SK-N-SH treated with all-trans-retinoic acid at 6 μM for 48 hours (cell line): ENCODE measurements around the gene FAM20B.

Experiments used
- ATAC-seq: fragments of 200-7000 bp; cut with Tn5 transposase; 3 replicates; pipeline ENCODE4 v1.9.1; 2020; ENCODE audit warnings: mild to moderate bottlenecking, moderate library complexity
- ARNTL ChIP-seq: fragments of 450-650 bp; formaldehyde crosslinking; IDR thresholded peaks from 2 replicates; pipeline ENCODE4 v1.5.0; 2020; ENCODE audit warnings: low read depth, mild to moderate bottlenecking, moderate library complexity, borderline replicate concordance
- BACH2 ChIP-seq: fragments of 250-450 bp; sonication (Bioruptor Pico); IDR thresholded peaks from 2 replicates; pipeline ENCODE4 v1.9.0; 2021; ENCODE audit warnings: mild to moderate bottlenecking, borderline replicate concordance
- CSDC2 ChIP-seq: fragments of 250-450 bp; sonication (Bioruptor Pico); IDR thresholded peaks from 2 replicates; pipeline ENCODE4 v1.5.0; 2020; ENCODE audit warnings: mild to moderate bottlenecking, moderate library complexity
- ESRRG ChIP-seq: fragments of 250-450 bp; sonication (Bioruptor Pico); IDR thresholded peaks from 2 replicates; pipeline ENCODE4 v1.6.1; 2021; ENCODE audit warnings: mild to moderate bottlenecking
- GLIS3 ChIP-seq: fragments of 250-450 bp; sonication (Bioruptor Pico); IDR thresholded peaks from 2 replicates; pipeline ENCODE4 v1.5.0; 2020; ENCODE audit warnings: mild to moderate bottlenecking, moderate library complexity
- ISL1 ChIP-seq: fragments of 250-450 bp; sonication (Bioruptor Pico); IDR thresholded peaks from 2 replicates; pipeline ENCODE4 v2.1.2; 2022; ENCODE audit warnings: mild to moderate bottlenecking, moderate library complexity
- OSR1 ChIP-seq: fragments of 250-450 bp; sonication (Bioruptor Pico); IDR thresholded peaks from 2 replicates; pipeline ENCODE4 v1.8.0; 2022; ENCODE audit warnings: moderate library complexity, mild to moderate bottlenecking, inconsistent platforms
- RARB ChIP-seq: fragments of 250-450 bp; sonication (Bioruptor Pico); IDR thresholded peaks from 2 replicates; pipeline ENCODE4 v1.8.0; 2021; ENCODE audit warnings: mild to moderate bottlenecking, moderate library complexity
- SNAI2 ChIP-seq: fragments of 250-450 bp; sonication (Bioruptor Pico); IDR thresholded peaks from 2 replicates; pipeline ENCODE4 v1.5.0; 2020; ENCODE audit warnings: mild to moderate bottlenecking, moderate library complexity
- TOX ChIP-seq: fragments of 250-450 bp; sonication (Bioruptor Pico); IDR thresholded peaks from 2 replicates; pipeline ENCODE4 v1.8.0; 2021; ENCODE audit warnings: mild to moderate bottlenecking, moderate library complexity, borderline replicate concordance
- ZC3H10 ChIP-seq: fragments of 250-450 bp; sonication (Bioruptor Pico); IDR thresholded peaks from 2 replicates; pipeline ENCODE4 v1.5.1; 2021; ENCODE audit warnings: mild to moderate bottlenecking, moderate library complexity
- ZFP30 ChIP-seq: fragments of 450-650 bp; formaldehyde crosslinking; IDR thresholded peaks from 2 replicates; pipeline ENCODE4 v1.5.0; 2022; ENCODE audit warnings: mild to moderate bottlenecking, moderate library complexity
- ZNF565 ChIP-seq: fragments of 450-650 bp; formaldehyde crosslinking; conservative IDR thresholded peaks from 2 replicates; pipeline ENCODE4 v1.5.0; 2020; ENCODE audit warnings: low read depth, mild to moderate bottlenecking, moderate library complexity
- ZNF70 ChIP-seq: fragments of 450-650 bp; formaldehyde crosslinking; IDR thresholded peaks from 2 replicates; pipeline ENCODE4 v1.5.0; 2020; ENCODE audit warnings: mild to moderate bottlenecking, moderate library complexity
- ZNF8 ChIP-seq: fragments of 450-650 bp; formaldehyde crosslinking; IDR thresholded peaks from 2 replicates; pipeline ENCODE4 v1.5.0; 2020; ENCODE audit warnings: mild to moderate bottlenecking, moderate library complexity
- TF ChIP-seq, protein P1 (sequence below): fragments of 250-450 bp; sonication (Bioruptor Pico); IDR thresholded peaks from 2 replicates; pipeline ENCODE4 v1.5.1; 2021; ENCODE audit warnings: mild to moderate bottlenecking, moderate library complexity
- TF ChIP-seq, protein P2 (sequence below): fragments of 250-450 bp; sonication (Bioruptor Pico); IDR thresholded peaks from 2 replicates; pipeline ENCODE4 v1.5.1; 2020; ENCODE audit warnings: low read depth, mild to moderate bottlenecking, moderate library complexity
- TF ChIP-seq, protein P3 (sequence below): fragments of 250-450 bp; sonication (Bioruptor Pico); IDR thresholded peaks from 2 replicates; pipeline ENCODE4 v1.8.0; 2021; ENCODE audit warnings: low read depth, mild to moderate bottlenecking, moderate library complexity, borderline replicate concordance

FAM20B gene

DNA sequence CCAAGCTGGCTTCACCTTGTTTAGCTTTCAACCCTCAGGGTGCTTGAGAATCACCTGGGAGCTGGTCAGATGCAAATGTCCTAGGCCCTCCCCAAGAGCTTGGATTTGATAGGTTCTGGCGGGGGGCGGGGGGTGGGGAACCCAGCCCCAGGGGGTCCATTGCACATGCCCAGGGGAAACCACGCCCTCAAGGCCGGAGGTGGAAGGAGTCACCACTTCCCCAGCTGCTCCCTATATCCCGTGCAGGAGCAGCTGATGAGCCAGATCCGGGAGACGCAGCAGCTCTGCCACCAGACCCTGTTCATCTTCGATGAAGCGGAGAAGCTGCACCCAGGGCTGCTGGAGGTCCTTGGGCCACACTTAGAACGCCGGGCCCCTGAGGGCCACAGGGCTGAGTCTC, 62.0 kb downstream of the FAM20B start:
- TF ChIP-seq, protein P1, sequence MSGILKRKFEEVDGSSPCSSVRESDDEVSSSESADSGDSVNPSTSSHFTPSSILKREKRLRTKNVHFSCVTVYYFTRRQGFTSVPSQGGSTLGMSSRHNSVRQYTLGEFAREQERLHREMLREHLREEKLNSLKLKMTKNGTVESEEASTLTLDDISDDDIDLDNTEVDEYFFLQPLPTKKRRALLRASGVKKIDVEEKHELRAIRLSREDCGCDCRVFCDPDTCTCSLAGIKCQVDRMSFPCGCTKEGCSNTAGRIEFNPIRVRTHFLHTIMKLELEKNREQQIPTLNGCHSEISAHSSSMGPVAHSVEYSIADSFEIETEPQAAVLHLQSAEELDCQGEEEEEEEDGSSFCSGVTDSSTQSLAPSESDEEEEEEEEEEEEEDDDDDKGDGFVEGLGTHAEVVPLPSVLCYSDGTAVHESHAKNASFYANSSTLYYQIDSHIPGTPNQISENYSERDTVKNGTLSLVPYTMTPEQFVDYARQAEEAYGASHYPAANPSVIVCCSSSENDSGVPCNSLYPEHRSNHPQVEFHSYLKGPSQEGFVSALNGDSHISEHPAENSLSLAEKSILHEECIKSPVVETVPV (CRISPR knock-in tag): no peak
- TF ChIP-seq OSR1 (no peak), TOX (CRISPR knock-in tag) (no peak), GLIS3 (no peak), ARNTL (CRISPR knock-in tag) (no peak), ZC3H10 (CRISPR knock-in tag) (no peak), ESRRG (CRISPR knock-in tag) (no peak), ZNF565 (CRISPR knock-in tag) (no peak), ISL1 (CRISPR knock-in tag) (no peak), ZNF8 (CRISPR knock-in tag) (no peak)
- TF ChIP-seq, protein P2, sequence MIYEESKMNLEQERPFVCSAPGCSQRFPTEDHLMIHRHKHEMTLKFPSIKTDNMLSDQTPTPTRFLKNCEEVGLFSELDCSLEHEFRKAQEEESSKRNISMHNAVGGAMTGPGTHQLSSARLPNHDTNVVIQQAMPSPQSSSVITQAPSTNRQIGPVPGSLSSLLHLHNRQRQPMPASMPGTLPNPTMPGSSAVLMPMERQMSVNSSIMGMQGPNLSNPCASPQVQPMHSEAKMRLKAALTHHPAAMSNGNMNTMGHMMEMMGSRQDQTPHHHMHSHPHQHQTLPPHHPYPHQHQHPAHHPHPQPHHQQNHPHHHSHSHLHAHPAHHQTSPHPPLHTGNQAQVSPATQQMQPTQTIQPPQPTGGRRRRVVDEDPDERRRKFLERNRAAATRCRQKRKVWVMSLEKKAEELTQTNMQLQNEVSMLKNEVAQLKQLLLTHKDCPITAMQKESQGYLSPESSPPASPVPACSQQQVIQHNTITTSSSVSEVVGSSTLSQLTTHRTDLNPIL (CRISPR knock-in tag): no peak
- no peak for ATAC-seq

DNA sequence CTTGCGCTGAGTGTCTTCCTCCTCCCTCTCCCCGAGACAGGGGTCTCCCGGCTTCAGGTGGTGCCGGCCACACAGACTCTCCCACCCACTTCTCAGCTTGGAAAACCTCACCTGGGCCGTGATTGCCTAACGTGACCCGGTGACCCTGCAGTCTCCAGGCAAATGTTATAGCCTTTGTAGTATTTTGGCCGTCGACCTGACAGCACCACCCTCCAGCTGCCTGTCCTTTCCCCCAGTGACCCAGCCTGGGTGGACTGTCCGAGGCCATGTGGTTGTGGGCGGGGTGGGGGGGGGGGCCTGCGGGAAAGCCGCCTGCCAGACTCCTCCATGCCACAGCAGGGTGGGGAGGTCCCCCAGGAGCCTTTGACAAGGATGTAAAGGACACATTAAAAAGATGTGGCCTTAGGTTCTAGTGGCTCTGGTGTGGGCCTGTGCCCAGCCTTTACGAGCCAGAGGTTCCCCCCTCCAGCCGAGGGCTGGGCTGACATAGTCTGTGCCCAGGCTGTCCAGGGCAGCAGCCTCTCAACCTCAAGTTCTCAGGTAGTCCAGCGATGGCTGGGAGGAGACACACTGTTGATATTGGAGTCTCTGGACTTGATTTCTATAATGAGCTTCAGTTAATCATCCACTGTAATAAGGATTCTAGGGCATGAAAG, 64.3 kb downstream of the FAM20B start:
- TF ChIP-seq, protein P2 (CRISPR knock-in tag): no peak
- TF ChIP-seq, protein P1 (CRISPR knock-in tag): no peak
- TF ChIP-seq ZNF70 (CRISPR knock-in tag) (no peak), ARNTL (CRISPR knock-in tag) (no peak), ISL1 (CRISPR knock-in tag) (no peak), SNAI2 (CRISPR knock-in tag) (no peak), ESRRG (CRISPR knock-in tag) (no peak), ZNF565 (CRISPR knock-in tag) (no peak), TOX (CRISPR knock-in tag) (no peak), ZNF8 (CRISPR knock-in tag) (no peak), RARB (no peak), CSDC2 (CRISPR knock-in tag) (no peak), ZC3H10 (CRISPR knock-in tag) (no peak)
- no peak for ATAC-seq

DNA sequence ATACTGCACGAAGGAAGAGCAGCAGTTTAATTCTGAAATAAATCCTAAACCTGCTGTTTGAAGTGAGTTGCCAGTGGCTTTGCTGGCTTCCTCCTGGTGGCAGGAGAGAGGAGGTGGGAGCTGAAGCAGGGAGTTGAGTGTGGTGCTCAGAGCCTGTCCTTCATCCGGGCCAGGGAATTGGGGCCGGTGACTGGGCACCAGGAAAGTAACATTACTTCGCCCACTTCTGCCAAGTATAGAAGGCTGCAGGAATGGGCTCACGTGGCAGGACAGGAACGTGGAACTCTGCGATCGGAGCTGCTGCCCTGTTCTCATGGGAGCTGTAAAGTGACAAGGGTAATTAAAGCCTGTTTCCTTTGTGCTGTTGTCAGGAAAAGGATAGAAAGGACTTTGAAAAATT, 64.8 kb downstream of the FAM20B start:
- TF ChIP-seq BACH2: no peak
- no peak for TF ChIP-seq CSDC2 (CRISPR knock-in tag)
- TF ChIP-seq GLIS3: no peak
- TF ChIP-seq, protein P3, sequence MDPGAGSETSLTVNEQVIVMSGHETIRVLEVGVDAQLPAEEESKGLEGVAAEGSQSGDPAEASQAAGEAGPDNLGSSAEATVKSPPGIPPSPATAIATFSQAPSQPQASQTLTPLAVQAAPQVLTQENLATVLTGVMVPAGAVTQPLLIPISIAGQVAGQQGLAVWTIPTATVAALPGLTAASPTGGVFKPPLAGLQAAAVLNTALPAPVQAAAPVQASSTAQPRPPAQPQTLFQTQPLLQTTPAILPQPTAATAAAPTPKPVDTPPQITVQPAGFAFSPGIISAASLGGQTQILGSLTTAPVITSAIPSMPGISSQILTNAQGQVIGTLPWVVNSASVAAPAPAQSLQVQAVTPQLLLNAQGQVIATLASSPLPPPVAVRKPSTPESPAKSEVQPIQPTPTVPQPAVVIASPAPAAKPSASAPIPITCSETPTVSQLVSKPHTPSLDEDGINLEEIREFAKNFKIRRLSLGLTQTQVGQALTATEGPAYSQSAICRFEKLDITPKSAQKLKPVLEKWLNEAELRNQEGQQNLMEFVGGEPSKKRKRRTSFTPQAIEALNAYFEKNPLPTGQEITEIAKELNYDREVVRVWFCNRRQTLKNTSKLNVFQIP (CRISPR knock-in tag): no peak
- no peak for TF ChIP-seq TOX (CRISPR knock-in tag)
- no peak for TF ChIP-seq ZC3H10 (CRISPR knock-in tag)
- TF ChIP-seq, protein P1 (CRISPR knock-in tag): no peak
- no peak for TF ChIP-seq ZNF8 (CRISPR knock-in tag)
- TF ChIP-seq OSR1: no peak
- no peak for TF ChIP-seq SNAI2 (CRISPR knock-in tag)
- peak; percentile 3; the same call in 1 of the 3 replicates for ATAC-seq

DNA sequence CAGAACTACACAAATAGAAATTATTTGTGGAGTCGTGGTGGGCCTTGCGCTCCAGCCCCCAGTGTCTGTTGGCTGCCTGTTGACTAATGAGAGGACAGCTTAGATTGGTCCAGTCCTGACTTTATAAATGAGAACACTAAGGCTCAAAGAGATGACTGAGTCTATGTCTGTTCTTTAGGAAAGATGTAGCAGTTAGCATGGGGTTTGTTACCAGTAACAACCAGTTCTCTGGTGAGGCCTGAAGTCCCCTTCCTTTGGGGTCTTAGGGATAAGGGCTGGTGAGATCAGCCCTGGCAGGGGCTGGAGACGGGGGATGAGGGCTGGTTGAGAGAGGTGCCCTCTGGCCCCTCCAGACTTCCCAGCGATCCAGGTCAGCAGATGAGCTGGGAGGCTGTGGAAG, 65.2 kb downstream of the FAM20B start:
- ATAC-seq: no peak
- TF ChIP-seq ZFP30 (CRISPR knock-in tag): no peak
- TF ChIP-seq, protein P1 (CRISPR knock-in tag): no peak
- no peak for TF ChIP-seq ESRRG (CRISPR knock-in tag)
- no peak for TF ChIP-seq TOX (CRISPR knock-in tag)
- TF ChIP-seq, protein P3 (CRISPR knock-in tag): no peak
- TF ChIP-seq BACH2: no peak
- TF ChIP-seq GLIS3: no peak
- TF ChIP-seq OSR1: no peak
- TF ChIP-seq RARB: no peak
- TF ChIP-seq ZC3H10 (CRISPR knock-in tag): no peak
- TF ChIP-seq ARNTL (CRISPR knock-in tag): no peak
